SK-N-DZ (cell line): ENCODE data around the gene CUEDC2.

Experiments used
- small RNA-seq, 2 experiments: library from RNA; depleted of rRNA; stranded (forward); fragments of <200 nt; gene quantifications; one replicate each; pipeline ENCODE3, GENCODE V24; 2014

The CUEDC2 gene

Small RNAs within 50 kb of the gene (small RNA-seq; reads per million reads assigned to genes)
- 21.0 to 159 reads per million in 2 experiments for gene MIR146B
